ENCODE data around the gene RND2. TPM values are rescaled to one million over a fixed set of nuclear protein-coding genes. Genes with fewer than 3 reads are reported as not detected.

Gene RND2
- total RNA-seq, 1 experiment from 2014 or later, result 0.59 TPM

GRCh38 chr17:43027091-43028032 is 2.3 kb downstream of the RND2 start:
- Histone ChIP-seq H3K27ac (ENCODE audit: low read length) (no peak overlapping the region), H3K4me1 (ENCODE audit: control insufficient read depth, insufficient read depth, low read length) (no peaks in the 10 kb centered on the region), H3K4me3 (ENCODE audit: low read depth in 2 of 2, low read length in 2 of 2) (no peak overlapping the region), H3K27me3 (ENCODE audit: control insufficient read depth, insufficient read depth, low read length) (no peaks in the 10 kb centered on the region), H3K36me3 (ENCODE audit: control insufficient read depth, insufficient read depth, low read length) (no peaks in the 10 kb centered on the region), H3K9me3 (ENCODE audit: control insufficient read depth, insufficient read depth, low read depth, low read length) (no peaks in the 10 kb centered on the region)
- ChIA-PET CTCF (no interaction called here), POLR2A (no interaction called here)
- no peak for TF ChIP-seq REST (IDR thresholded peaks at IDR 0.05; ENCODE audit: insufficient read depth in 1 of 2, low read depth in 2 of 2, low read length in 1 of 2)
- TF ChIP-seq CTCF (IDR thresholded peaks at IDR 0.05), result no peak
- no peak for TF ChIP-seq TCF7L2 (IDR thresholded peaks at IDR 0.05; ENCODE audit: low read depth, low read length)
- no peak for TF ChIP-seq POLR2AphosphoS5 (IDR thresholded peaks at IDR 0.05; ENCODE audit: low read depth, low read length)
- no peak for TF ChIP-seq SIN3A (IDR thresholded peaks at IDR 0.05; ENCODE audit: borderline replicate concordance, insufficient read depth, low read depth, low read length)
- ATAC-seq (no peak), DNase-seq (ENCODE audit: low read depth, low spot score) (no peak)
- intact Hi-C loops (cut with micrococcal nuclease; ENCODE audit: unreplicated experiment) (no loop called here), in situ Hi-C loops (cut with HindIII; ENCODE audit: low pct_unique_long_range_greater_than_20kb, low sequenced_read_pairs) (no loop called here)
- no TSS peak for BruUV-seq (replicated peaks)

- ChIA-PET POLR2A (no interaction called here), CTCF (no interaction called here)
- H3K27me3 ChIP-seq (ENCODE audit: control insufficient read depth, insufficient read depth, low read length), result no peaks in the 10 kb centered on the region
- DNase-seq (ENCODE audit: low read depth, low spot score), result no peak
- H3K27ac ChIP-seq (ENCODE audit: low read length), result no peak overlapping the region
- H3K36me3 ChIP-seq (ENCODE audit: control insufficient read depth, insufficient read depth, low read length), result no peaks in the 10 kb centered on the region
- no peak for ATAC-seq
- intact Hi-C loops (cut with micrococcal nuclease; ENCODE audit: unreplicated experiment), result no loop called here
- H3K9me3 ChIP-seq (ENCODE audit: control insufficient read depth, insufficient read depth, low read depth, low read length), result no peaks in the 10 kb centered on the region
- BruUV-seq (replicated peaks), result no TSS peak
- TF ChIP-seq REST (IDR thresholded peaks at IDR 0.05; ENCODE audit: insufficient read depth in 1 of 2, low read depth in 2 of 2, low read length in 1 of 2) (no peak), SIN3A (IDR thresholded peaks at IDR 0.05; ENCODE audit: borderline replicate concordance, insufficient read depth, low read depth, low read length) (no peak), CTCF (IDR thresholded peaks at IDR 0.05) (no peak), TCF7L2 (IDR thresholded peaks at IDR 0.05; ENCODE audit: low read depth, low read length) (no peak), POLR2AphosphoS5 (IDR thresholded peaks at IDR 0.05; ENCODE audit: low read depth, low read length) (no peak)
- no peak overlapping the region for H3K4me3 ChIP-seq (ENCODE audit: low read depth in 2 of 2, low read length in 2 of 2)
- no peaks in the 10 kb centered on the region for H3K4me1 ChIP-seq (ENCODE audit: control insufficient read depth, insufficient read depth, low read length)
- in situ Hi-C loops (cut with HindIII; ENCODE audit: low pct_unique_long_range_greater_than_20kb, low sequenced_read_pairs), result no loop called here
Observed at GRCh38 chr17:43028221-43028861, 3.3 kb downstream of the RND2 start.
